ENCODE data around the gene KIF1A. TPM values are rescaled to one million over a fixed set of nuclear protein-coding genes. Genes with fewer than 3 reads are reported as not detected.

KIF1A gene
- total RNA-seq, 1 donor from 2014 or later = 52.2 TPM

GRCh38 chr2:240670950-240671349 lies 149.1 kb downstream of the KIF1A start:
- no peaks in the 10 kb centered on the region for H3K36me3 Mint-ChIP-seq (ENCODE audit: low read depth, unreplicated experiment)
- DNase-seq (ENCODE audit: low spot score) = no peak
- no peaks in the 10 kb centered on the region for H3K9me3 Mint-ChIP-seq (ENCODE audit: unreplicated experiment)
- H3K27ac Mint-ChIP-seq (ENCODE audit: unreplicated experiment) = no peak overlapping the region
- H3K4me1 Mint-ChIP-seq (ENCODE audit: unreplicated experiment) = no peaks in the 10 kb centered on the region
- TF ChIP-seq CTCF (IDR thresholded peaks at IDR 0.05; ENCODE audit: unreplicated experiment) = no peak
- H3K4me3 Mint-ChIP-seq (ENCODE audit: unreplicated experiment) = no peak overlapping the region
- peaks cover 3% of the 10 kb centered on the region for H3K27me3 Mint-ChIP-seq (ENCODE audit: unreplicated experiment)

- no peak overlapping the region for H3K27ac Mint-ChIP-seq (ENCODE audit: unreplicated experiment)
- no peaks in the 10 kb centered on the region for H3K4me1 Mint-ChIP-seq (ENCODE audit: unreplicated experiment)
- no peaks in the 10 kb centered on the region for H3K36me3 Mint-ChIP-seq (ENCODE audit: low read depth, unreplicated experiment)
- no peak for TF ChIP-seq CTCF (IDR thresholded peaks at IDR 0.05; ENCODE audit: unreplicated experiment)
- no peaks in the 10 kb centered on the region for H3K9me3 Mint-ChIP-seq (ENCODE audit: unreplicated experiment)
- DNase-seq (ENCODE audit: low spot score) = no peak
- no peak overlapping the region for H3K4me3 Mint-ChIP-seq (ENCODE audit: unreplicated experiment)
- peaks cover 3% of the 10 kb centered on the region for H3K27me3 Mint-ChIP-seq (ENCODE audit: unreplicated experiment)
These were observed 149.6 kb downstream of the KIF1A start for GRCh38 chr2:240670402-240670801.

- Mint-ChIP-seq H3K27me3 (ENCODE audit: unreplicated experiment) (peaks cover 3% of the 10 kb centered on the region), H3K27ac (ENCODE audit: unreplicated experiment) (no peak overlapping the region), H3K36me3 (ENCODE audit: low read depth, unreplicated experiment) (no peaks in the 10 kb centered on the region), H3K9me3 (ENCODE audit: unreplicated experiment) (no peaks in the 10 kb centered on the region), H3K4me1 (ENCODE audit: unreplicated experiment) (no peaks in the 10 kb centered on the region), H3K4me3 (ENCODE audit: unreplicated experiment) (no peak overlapping the region)
- DNase-seq (ENCODE audit: low spot score) = no peak
- no peak for TF ChIP-seq CTCF (IDR thresholded peaks at IDR 0.05; ENCODE audit: unreplicated experiment)
These were observed 155.4 kb downstream of the KIF1A start for GRCh38 chr2:240664622-240665021.

Other genes starting within 250 kb of the KIF1A start
- 47.8 TPM for gene CAPN10, start 233.5 kb downstream of the KIF1A start, total RNA-seq (ENCODE audit: unreplicated experiment)
- 0.77 TPM for gene GPR35, start 194.7 kb downstream of the KIF1A start, total RNA-seq (ENCODE audit: unreplicated experiment)
- not detected for gene AQP12B, start 137.3 kb downstream of the KIF1A start, total RNA-seq (ENCODE audit: unreplicated experiment)
- gene AQP12A, start 128.4 kb downstream of the KIF1A start, total RNA-seq (ENCODE audit: unreplicated experiment) = not detected
- gene AGXT, start 48.6 kb upstream of the KIF1A start, total RNA-seq (ENCODE audit: unreplicated experiment) = not detected
- gene MAB21L4, start 75.9 kb upstream of the KIF1A start, total RNA-seq (ENCODE audit: unreplicated experiment) = not detected
- not detected for gene CROCC2, start 86.1 kb upstream of the KIF1A start, total RNA-seq (ENCODE audit: unreplicated experiment)
- 2.3 TPM for gene SNED1, start 178.4 kb upstream of the KIF1A start, total RNA-seq (ENCODE audit: unreplicated experiment)

All from endothelial cell (in vitro differentiated cells).